Measurements from ENCODE around the gene ZBTB20. TPM values are rescaled to one million over a fixed set of nuclear protein-coding genes. Genes with fewer than 3 reads are reported as not detected.

The ZBTB20 gene
- total and polyA plus RNA-seq, 2 donors (not counting 1 experiment from before 2014, with no cell fraction given): 4.0 to 22.5 TPM

GRCh38 chr3:114727373-114727772, 419.7 kb downstream of the ZBTB20 start:
- Histone ChIP-seq H3K79me2 (ENCODE audit: control insufficient read depth, insufficient read depth, low read length) (no peaks in the 10 kb centered on the region), H3K36me3 (ENCODE audit: control insufficient read depth, insufficient read depth, low read length) (no peaks in the 10 kb centered on the region), H3K4me1 (ENCODE audit: control insufficient read depth, extremely low read depth, insufficient read depth, low read length) (no peaks in the 10 kb centered on the region), H3K9ac (ENCODE audit: insufficient read depth, low read length) (no peak overlapping the region), H3K9me3 (ENCODE audit: control insufficient read depth, insufficient read depth, low read depth, low read length) (no peaks in the 10 kb centered on the region), H3K27me3 (ENCODE audit: control insufficient read depth, insufficient read depth, low read length) (no peaks in the 10 kb centered on the region), H3K4me2 (ENCODE audit: extremely low read depth, insufficient read depth, low read length) (no peak overlapping the region), H2AFZ (ENCODE audit: low read length) (no peak overlapping the region), H4K20me1 (ENCODE audit: control insufficient read depth, extremely low read depth, insufficient read depth, low read length) (no peaks in the 10 kb centered on the region), H3K4me3 (replicated peaks in 1 of 4; ENCODE audit: control extremely low read depth in 1 of 4, insufficient read depth in 1 of 4, low read depth in 3 of 4, low read length in 4 of 4) (no peak overlapping the region), H3K27ac (ENCODE audit: insufficient read depth, low read length) (no peak overlapping the region)
- no peak for DNase-seq (ENCODE audit: low read depth in 2 of 2)
- TF ChIP-seq CTCF (conservative IDR thresholded peaks at IDR 0.05 in 1 of 2, IDR thresholded peaks at IDR 0.05 in 1 of 2; ENCODE audit: low read depth in 1 of 2, low read length in 2 of 2) (no peak), EZH2 (IDR thresholded peaks at IDR 0.05; ENCODE audit: low read length, missing control alignments) (no peak)

- Histone ChIP-seq H3K4me3 (replicated peaks in 1 of 4; ENCODE audit: control extremely low read depth in 1 of 4, insufficient read depth in 1 of 4, low read depth in 3 of 4, low read length in 4 of 4) (no peak overlapping the region), H3K36me3 (ENCODE audit: control insufficient read depth, insufficient read depth, low read length) (no peaks in the 10 kb centered on the region), H3K9me3 (ENCODE audit: control insufficient read depth, insufficient read depth, low read depth, low read length) (no peaks in the 10 kb centered on the region), H2AFZ (ENCODE audit: low read length) (no peak overlapping the region), H4K20me1 (ENCODE audit: control insufficient read depth, extremely low read depth, insufficient read depth, low read length) (no peaks in the 10 kb centered on the region), H3K79me2 (ENCODE audit: control insufficient read depth, insufficient read depth, low read length) (no peaks in the 10 kb centered on the region), H3K4me1 (ENCODE audit: control insufficient read depth, extremely low read depth, insufficient read depth, low read length) (no peaks in the 10 kb centered on the region), H3K4me2 (ENCODE audit: extremely low read depth, insufficient read depth, low read length) (no peak overlapping the region), H3K27ac (ENCODE audit: insufficient read depth, low read length) (no peak overlapping the region), H3K27me3 (ENCODE audit: control insufficient read depth, insufficient read depth, low read length) (no peaks in the 10 kb centered on the region), H3K9ac (ENCODE audit: insufficient read depth, low read length) (no peak overlapping the region)
- no peak for DNase-seq (ENCODE audit: low read depth in 2 of 2)
- no peak for TF ChIP-seq CTCF (conservative IDR thresholded peaks at IDR 0.05 in 1 of 2, IDR thresholded peaks at IDR 0.05 in 1 of 2; ENCODE audit: low read depth in 1 of 2, low read length in 2 of 2)
- no peak for TF ChIP-seq EZH2 (IDR thresholded peaks at IDR 0.05; ENCODE audit: low read length, missing control alignments)
These were observed 421.1 kb downstream of the ZBTB20 start for GRCh38 chr3:114725966-114726365.

GRCh38 chr3:114722530-114722929, 424.6 kb downstream of the ZBTB20 start:
- Histone ChIP-seq H3K4me2 (ENCODE audit: extremely low read depth, insufficient read depth, low read length) (no peak overlapping the region), H3K4me3 (replicated peaks in 1 of 4; ENCODE audit: control extremely low read depth in 1 of 4, insufficient read depth in 1 of 4, low read depth in 3 of 4, low read length in 4 of 4) (no peak overlapping the region), H3K4me1 (ENCODE audit: control insufficient read depth, extremely low read depth, insufficient read depth, low read length) (no peaks in the 10 kb centered on the region), H4K20me1 (ENCODE audit: control insufficient read depth, extremely low read depth, insufficient read depth, low read length) (no peaks in the 10 kb centered on the region), H3K79me2 (ENCODE audit: control insufficient read depth, insufficient read depth, low read length) (no peaks in the 10 kb centered on the region), H3K27ac (ENCODE audit: insufficient read depth, low read length) (no peak overlapping the region), H3K9me3 (ENCODE audit: control insufficient read depth, insufficient read depth, low read depth, low read length) (no peaks in the 10 kb centered on the region), H3K9ac (ENCODE audit: insufficient read depth, low read length) (no peak overlapping the region), H2AFZ (ENCODE audit: low read length) (no peak overlapping the region), H3K36me3 (ENCODE audit: control insufficient read depth, insufficient read depth, low read length) (no peaks in the 10 kb centered on the region), H3K27me3 (ENCODE audit: control insufficient read depth, insufficient read depth, low read length) (no peaks in the 10 kb centered on the region)
- no peak for TF ChIP-seq CTCF (conservative IDR thresholded peaks at IDR 0.05 in 1 of 2, IDR thresholded peaks at IDR 0.05 in 1 of 2; ENCODE audit: low read depth in 1 of 2, low read length in 2 of 2)
- no peak for TF ChIP-seq EZH2 (IDR thresholded peaks at IDR 0.05; ENCODE audit: low read length, missing control alignments)
- DNase-seq (ENCODE audit: low read depth in 2 of 2): no peak
